Naive thymus-derived CD8-positive, alpha-beta T cell (primary cell): ENCODE results near the gene CPT2. TPM values are rescaled to one million over a fixed set of nuclear protein-coding genes. Genes with fewer than 3 reads are reported as not detected.
"Not testable (repeated sequence)": the region's sequence is repeated elsewhere in the genome, so short reads cannot be mapped to it uniquely, and the experiment has no call there.

Experiments
- ATAC-seq, 2 donors: fragments of 150-1000 bp; cut with Tn5 transposase in 1 of 2; sonication (Bioruptor Pico), chemical (Tn5 transposase) in 1 of 2; 1 replicate in 1 of 2; 2 replicates in 1 of 2; pipeline ENCODE4 v1.10.0; 2021; ENCODE audit warnings: mild to moderate bottlenecking in 2 of 2, moderate library complexity in 2 of 2
- POLR2A ChIA-PET: fragments of 350-600 bp; sonication (Branson Sonifier 250); formaldehyde crosslinking; loops from one replicate; lab custom pipeline; 2021; ENCODE audit warnings: antibody characterized with exemption; lab: Charles Lee
- DNase-seq, 10 donors: peaks; one replicate each; pipeline versions ENCODE4 v3.0.0 to v3.0.0-alpha.2; 2020 to 2022
- H3K27ac Mint-ChIP-seq, 10 donors: one replicate each; pipeline ENCODE4 v1.8.0; 2020 to 2022; ENCODE audit warnings: mild to moderate bottlenecking in 10 of 10, mixed read lengths in 10 of 10, moderate library complexity in 4 of 10, inconsistent platforms in 1 of 10
- H3K27me3 Mint-ChIP-seq, 5 donors: one replicate each; pipeline ENCODE4 v1.8.0; 2021 to 2022; ENCODE audit warnings: mixed read lengths in 5 of 5
- H3K36me3 Mint-ChIP-seq, 3 donors: one replicate each; pipeline ENCODE4 v1.8.0; 2020 to 2022; ENCODE audit warnings: mixed read lengths in 3 of 3, mild to moderate bottlenecking in 2 of 3, inconsistent platforms in 1 of 3
- H3K4me1 Mint-ChIP-seq, 4 donors: one replicate each; pipeline ENCODE4 v1.8.0; 2021 to 2022; ENCODE audit warnings: mixed read lengths in 4 of 4
- H3K4me3 Mint-ChIP-seq, 10 donors: one replicate each; pipeline ENCODE4 v1.8.0; 2020 to 2022; ENCODE audit warnings: mild to moderate bottlenecking in 10 of 10, mixed read lengths in 10 of 10, moderate library complexity in 6 of 10, inconsistent platforms in 1 of 10
- H3K9me3 Mint-ChIP-seq, 9 donors: one replicate each; pipeline ENCODE4 v1.8.0; 2020 to 2022; ENCODE audit warnings: mixed read lengths in 9 of 9, mild to moderate bottlenecking in 3 of 9, inconsistent platforms in 1 of 9, moderate library complexity in 1 of 9
- polyA plus RNA-seq, 3 donors: library from polyadenylated mRNA; unstranded; fragments of 300-500 nt; fragmentation: Illumina TruSeq; gene quantifications; one replicate each; pipeline ENCODE4 v1.2.3, GENCODE V29; 2021
- total RNA-seq, 8 experiments: library from RNA in 2 of 8; stranded (reverse) in 2 of 8; gene quantifications; one replicate each; pipeline ENCODE4 v1.2.3 and lab custom pipeline; 2021 to 2026

Gene CPT2
- total and polyA plus RNA-seq, 5 experiments from 2014 or later = 15.2 to 24.2 (median 23.1) TPM

DNA sequence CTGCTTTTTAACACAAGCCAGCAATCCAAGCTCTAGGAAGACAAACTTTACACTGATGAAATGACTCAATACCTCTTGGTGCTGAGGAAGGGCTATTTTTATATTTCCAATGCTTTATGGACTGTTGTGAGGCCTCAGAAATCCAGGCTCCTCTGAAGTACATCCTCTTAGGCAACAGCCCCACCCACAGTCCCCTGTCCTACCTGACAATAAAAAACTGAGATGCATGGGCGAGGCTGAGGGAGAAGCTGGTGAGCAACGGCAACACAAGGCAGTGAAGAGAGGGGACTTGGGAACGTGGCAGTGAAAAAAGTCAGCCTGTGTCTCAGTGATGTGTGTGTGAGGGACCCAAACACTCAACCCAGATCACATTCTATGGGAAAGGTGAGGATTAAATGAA is 10.1 kb upstream of the CPT2 start:
- Mint-ChIP-seq H3K4me1 (no peaks in the 10 kb centered on the region), H3K9me3 (no peaks in the 10 kb centered on the region), H3K27me3 (peaks cover 0 to 10% (median 3%) of the 10 kb centered on the region in 5 donors), H3K36me3 (no peaks in the 10 kb centered on the region), H3K27ac (no peak overlapping the region), H3K4me3 (no peak overlapping the region)
- DNase-seq (no peak), ATAC-seq (no peak)
- POLR2A ChIA-PET = interaction anchor here (1.2 kb wide), 1 partner anchor 9 kb away, joined by 3 read pairs; no protein-coding TSS in a partner anchor

DNA sequence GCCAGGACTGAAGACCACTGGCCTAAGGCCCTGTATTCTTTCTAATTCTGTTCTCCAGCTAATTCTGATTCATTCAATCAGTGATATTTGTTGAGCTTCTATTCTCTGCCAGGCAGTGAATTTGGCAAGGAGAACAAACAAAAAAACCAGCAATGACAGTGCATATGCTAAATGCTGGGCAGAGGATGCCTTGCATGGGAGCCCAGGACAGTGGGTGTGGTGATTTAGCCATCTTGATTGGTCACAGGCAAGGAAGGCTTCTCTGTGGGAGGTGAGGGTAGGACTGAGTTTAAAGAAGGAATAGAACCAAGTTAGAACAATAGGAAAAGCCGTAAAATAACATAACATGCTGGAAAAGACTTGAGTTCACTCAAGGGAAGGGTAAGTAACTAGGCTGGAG is 9.2 kb upstream of the CPT2 start:
- ATAC-seq = no peak
- Mint-ChIP-seq H3K4me3 (no peak overlapping the region), H3K4me1 (no peaks in the 10 kb centered on the region), H3K9me3 (no peaks in the 10 kb centered on the region), H3K27me3 (peaks cover 0 to 10% (median 3%) of the 10 kb centered on the region in 5 donors), H3K36me3 (no peaks in the 10 kb centered on the region), H3K27ac (no peak overlapping the region)
- DNase-seq = no peak
- POLR2A ChIA-PET = interaction anchor here (1.2 kb wide), 1 partner anchor 9 kb away, joined by 3 read pairs; no protein-coding TSS in a partner anchor

DNA sequence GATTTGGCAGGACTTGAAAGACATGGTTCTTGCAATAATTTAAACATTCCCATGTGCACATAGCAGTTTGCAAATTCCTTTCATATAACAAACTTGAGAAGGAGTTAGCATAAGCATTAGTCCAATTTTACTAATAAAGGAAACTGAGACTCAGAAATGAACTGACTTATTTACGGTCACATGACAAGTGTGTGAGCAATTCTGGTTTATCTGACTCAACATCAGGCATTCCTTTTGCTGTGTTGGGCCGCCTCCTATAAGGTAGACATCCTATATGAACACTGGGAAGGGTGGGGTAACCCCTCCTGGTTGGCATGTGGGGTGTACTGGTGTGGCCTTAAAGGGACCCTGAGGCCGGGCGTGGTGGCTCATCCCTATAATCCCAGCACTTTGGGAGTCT is 8.5 kb upstream of the CPT2 start:
- H3K27ac Mint-ChIP-seq = no peak overlapping the region
- H3K4me3 Mint-ChIP-seq = no peak overlapping the region

DNA sequence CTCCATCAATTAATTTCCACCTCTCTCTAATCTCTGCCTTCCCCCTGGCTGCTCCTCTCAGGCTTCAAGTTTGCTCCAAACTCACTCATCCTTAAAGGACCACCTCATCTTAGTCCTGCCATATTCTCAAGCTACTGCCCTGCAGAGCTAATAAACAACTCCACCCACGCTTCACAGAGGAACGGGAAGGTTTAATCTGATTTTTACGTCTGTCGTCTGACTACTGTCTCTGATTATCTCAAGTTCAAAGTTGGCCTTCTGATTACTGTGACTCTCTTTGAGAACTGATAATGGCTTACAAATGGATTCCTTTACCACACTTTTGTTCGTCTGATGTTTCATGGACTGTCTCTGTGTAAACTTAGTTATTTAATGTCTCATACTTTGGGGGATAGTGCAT is 7.6 kb upstream of the CPT2 start:
- Mint-ChIP-seq H3K4me1 (peaks cover 0 to 1% (median 0%) of the 10 kb centered on the region in 4 donors), H3K4me3 (no peak overlapping the region), H3K27me3 (peaks cover 0 to 10% (median 3%) of the 10 kb centered on the region in 5 donors), H3K9me3 (no peaks in the 10 kb centered on the region), H3K27ac (no peak overlapping the region), H3K36me3 (no peaks in the 10 kb centered on the region)
- POLR2A ChIA-PET = no interaction called here
- no peak for DNase-seq
- no peak for ATAC-seq

More for the DNA sequence above, 8.5 kb upstream of the CPT2 start:
- peaks cover 0 to 10% (median 3%) of the 10 kb centered on the region in 5 donors for H3K27me3 Mint-ChIP-seq
- DNase-seq (no peak), ATAC-seq (no peak)
- POLR2A ChIA-PET = no interaction called here
- no peaks in the 10 kb centered on the region for H3K36me3 Mint-ChIP-seq
- no peaks in the 10 kb centered on the region for H3K4me1 Mint-ChIP-seq
- H3K9me3 Mint-ChIP-seq = no peaks in the 10 kb centered on the region

DNA sequence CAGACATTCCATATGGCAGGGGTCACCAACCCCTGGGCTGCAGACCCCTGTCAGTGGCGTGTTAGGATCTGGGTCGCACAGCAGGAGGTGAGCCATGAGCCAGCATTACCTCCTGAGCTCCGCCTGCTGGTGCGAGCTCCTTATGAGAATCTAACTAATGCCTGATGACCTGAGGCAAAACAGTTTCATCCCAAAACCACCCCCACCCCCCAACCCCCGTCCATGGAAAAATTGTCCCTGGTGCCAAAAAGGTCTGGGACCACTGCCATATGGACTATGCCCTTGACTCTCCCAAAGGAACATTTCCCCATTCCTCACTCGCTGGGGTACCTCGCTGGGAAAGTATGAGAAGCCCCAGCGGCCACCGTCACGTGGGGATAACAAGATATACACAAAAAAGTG is 6.4 kb upstream of the CPT2 start:
- Mint-ChIP-seq H3K27me3 (peaks cover 0 to 10% (median 3%) of the 10 kb centered on the region in 5 donors), H3K36me3 (no peaks in the 10 kb centered on the region), H3K4me1 (peaks cover 0 to 1% (median 0%) of the 10 kb centered on the region in 4 donors), H3K4me3 (no peak overlapping the region), H3K9me3 (no peaks in the 10 kb centered on the region), H3K27ac (peak overlapping the region in 1 of 10 donors; percentile 33)
- DNase-seq (no peak), ATAC-seq (no peak)
- POLR2A ChIA-PET = no interaction called here

DNA sequence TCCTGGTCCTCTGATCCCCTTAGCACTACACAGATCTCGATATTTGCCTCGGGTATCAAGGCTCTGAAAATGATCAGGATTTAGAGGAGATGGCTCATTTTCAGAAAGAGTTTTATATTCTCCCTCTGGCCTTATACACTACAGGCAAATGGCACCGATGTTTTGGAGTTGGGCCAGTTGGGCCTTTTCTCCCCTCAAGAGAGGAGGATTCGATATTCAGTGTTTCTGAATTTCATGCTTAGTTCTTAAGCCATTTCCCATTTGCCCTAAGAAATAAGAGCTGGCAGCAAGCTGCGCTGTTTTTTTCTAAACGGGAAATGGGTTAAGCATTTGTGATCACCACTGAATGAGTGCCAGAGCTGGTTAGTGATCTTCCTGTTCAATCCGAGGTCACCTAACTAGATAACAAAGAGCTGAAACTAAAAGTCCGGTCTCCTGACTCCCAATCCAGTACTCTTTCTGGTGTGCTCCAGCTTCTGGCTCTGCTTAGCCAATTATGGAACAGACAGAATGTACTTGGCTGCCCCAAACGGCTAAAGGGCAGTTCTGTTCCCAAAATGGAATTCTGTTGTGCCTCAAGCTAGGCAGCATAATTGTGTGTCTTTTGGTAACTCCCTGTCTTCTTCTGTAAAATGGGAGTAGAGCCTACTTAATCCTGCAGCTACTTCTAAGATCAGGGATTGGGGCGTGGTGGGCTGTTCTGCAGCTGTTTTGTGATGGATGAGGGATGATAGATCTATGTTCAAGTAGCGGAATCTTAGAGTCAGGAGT is 1.2 kb upstream of the CPT2 start:
- Mint-ChIP-seq H3K27ac (peak overlapping the region in 9 of 10 donors; percentile 32 to 100 (median 94)), H3K9me3 (no peaks in the 10 kb centered on the region), H3K4me1 (peaks cover 17 to 37% (median 35%) of the 10 kb centered on the region in 4 donors), H3K4me3 (peak overlapping the region in 9 of 10 donors; percentile 39 to 96 (median 91)), H3K27me3 (no peaks in the 10 kb centered on the region), H3K36me3 (no peaks in the 10 kb centered on the region)
- POLR2A ChIA-PET = interaction anchor here (0.8 to 2.2 kb wide), 6 partner anchors 9 to 131 kb away, joined by 3 to 12 read pairs (median 3); partner anchors contain the start of gene CZIB
- no peak for ATAC-seq
- DNase-seq = no peak

DNA sequence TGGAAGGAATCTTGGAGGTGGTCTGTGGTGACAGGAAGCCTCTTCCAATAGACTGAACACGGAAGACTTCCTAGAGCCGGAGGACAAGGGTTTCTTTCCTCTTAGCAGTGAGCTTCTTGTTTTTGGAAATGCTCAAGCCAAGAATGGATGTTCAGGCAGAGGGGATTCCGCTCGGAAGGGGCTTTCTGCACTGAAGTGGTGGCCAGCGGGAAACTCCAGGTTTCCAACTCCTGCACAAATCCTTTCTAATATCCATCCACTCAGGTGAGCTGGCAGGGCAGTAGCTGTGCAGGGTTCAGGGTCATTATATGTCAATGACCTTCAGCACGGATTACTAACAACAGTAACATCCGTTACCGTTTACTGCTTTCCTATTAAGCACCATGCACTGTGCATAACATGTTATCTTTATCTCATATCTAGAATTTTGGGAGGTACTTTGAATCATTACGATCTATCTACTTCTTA is 573 bp upstream of the CPT2 start:
- ATAC-seq (peak; percentile 30 to 44), DNase-seq (peak in 1 of 10 donors; percentile 4)
- POLR2A ChIA-PET = interaction anchor here (0.6 to 2.2 kb wide), 7 partner anchors 9 to 130 kb away, joined by 3 to 12 read pairs (median 3); partner anchors contain the start of gene CZIB
- peaks cover 17 to 37% (median 37%) of the 10 kb centered on the region in 4 donors for H3K4me1 Mint-ChIP-seq
- H3K9me3 Mint-ChIP-seq = no peaks in the 10 kb centered on the region
- peaks cover 0 to 5% (median 3%) of the 10 kb centered on the region in 3 donors for H3K36me3 Mint-ChIP-seq
- H3K27me3 Mint-ChIP-seq = no peaks in the 10 kb centered on the region
- H3K4me3 Mint-ChIP-seq = peak overlapping the region; percentile 86 to 96 (median 92)
- peak overlapping the region; percentile 94 to 100 (median 96) for H3K27ac Mint-ChIP-seq

DNA sequence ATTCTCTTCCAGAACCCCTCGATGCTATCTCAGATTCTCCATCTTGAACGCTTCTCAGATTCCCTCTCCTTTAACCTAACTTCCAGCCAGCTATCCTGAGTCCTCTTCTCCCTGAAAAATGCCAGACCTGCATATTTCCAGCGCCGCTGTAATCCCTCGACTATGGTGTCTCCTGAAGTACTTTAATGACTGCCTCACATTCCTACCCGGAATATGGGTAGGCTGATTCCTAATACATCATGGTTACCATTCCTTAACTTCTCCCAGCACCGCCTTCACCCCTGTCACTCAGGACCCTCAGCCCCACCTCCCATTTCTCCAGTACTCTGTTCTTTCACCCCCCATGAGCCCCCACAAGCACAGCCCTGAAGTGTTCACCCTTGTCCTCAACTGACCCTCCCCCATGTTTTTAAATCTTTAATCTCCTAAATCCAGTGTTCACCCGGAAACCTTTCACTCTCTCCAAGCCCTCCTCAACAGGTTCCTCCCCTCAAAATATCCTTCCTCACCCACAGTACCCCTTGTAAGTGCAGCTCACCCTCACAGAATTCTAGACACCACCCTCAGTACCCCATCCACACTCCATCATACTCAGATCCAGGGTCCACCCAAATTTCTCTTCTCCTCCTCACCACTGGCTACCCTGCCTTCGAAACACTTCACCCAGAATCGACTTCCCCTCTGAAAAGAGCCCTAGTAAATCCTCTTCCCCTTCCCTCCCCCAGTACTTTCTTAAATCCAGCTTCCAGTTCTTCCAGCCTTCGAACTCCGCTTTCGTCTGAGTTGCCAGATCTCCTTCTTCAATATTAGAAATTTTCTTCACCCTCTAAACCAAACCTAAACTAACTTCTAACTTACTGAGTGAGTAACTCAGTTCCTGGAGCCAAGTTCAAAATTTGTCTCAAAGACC is 922 bp downstream of the CPT2 start:
- H3K36me3 Mint-ChIP-seq = peaks cover 0 to 18% (median 8%) of the 10 kb centered on the region in 3 donors
- H3K9me3 Mint-ChIP-seq = no peaks in the 10 kb centered on the region
- peaks cover 18 to 41% (median 40%) of the 10 kb centered on the region in 4 donors for H3K4me1 Mint-ChIP-seq
- H3K27me3 Mint-ChIP-seq = no peaks in the 10 kb centered on the region
- H3K4me3 Mint-ChIP-seq = peak overlapping the region; percentile 88 to 97 (median 96)
- DNase-seq (no peak), ATAC-seq (no peak)
- POLR2A ChIA-PET = interaction anchor here (1.1 to 2.4 kb wide), 5 partner anchors 16 to 23 kb away, joined by 3 to 11 read pairs (median 4); partner anchors contain the start of gene CZIB
- peak overlapping the region; percentile 94 to 100 (median 99) for H3K27ac Mint-ChIP-seq

DNA sequence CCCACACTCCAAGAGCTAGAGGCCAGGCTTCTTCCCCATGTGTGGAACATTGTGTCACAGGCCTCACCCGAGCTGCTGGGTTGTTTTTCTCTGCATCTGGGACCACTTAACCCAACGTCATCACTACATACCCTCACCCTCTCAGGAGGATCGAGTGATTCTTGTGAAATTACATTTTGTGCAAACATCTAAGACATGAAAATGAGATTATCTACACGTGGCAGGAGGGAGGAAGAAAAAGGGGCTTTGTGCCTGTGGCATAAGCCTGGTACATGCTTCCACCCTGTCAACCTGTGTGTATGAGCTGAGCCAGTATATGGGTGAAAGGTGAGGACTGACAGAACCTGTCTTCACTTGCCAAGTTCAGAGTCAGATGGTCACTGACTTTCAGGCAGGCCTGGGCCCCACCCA is 1.6 kb downstream of the CPT2 start:
- DNase-seq (no peak), ATAC-seq (no peak)
- POLR2A ChIA-PET = interaction anchor here (1.1 to 2.4 kb wide), 5 partner anchors 15 to 22 kb away, joined by 3 to 11 read pairs (median 4); partner anchors contain the start of gene CZIB
- H3K27ac Mint-ChIP-seq = peak overlapping the region; percentile 94 to 100 (median 99)
- H3K9me3 Mint-ChIP-seq = peaks cover 0 to under 1% (median 0%) of the 10 kb centered on the region in 9 donors
- no peaks in the 10 kb centered on the region for H3K27me3 Mint-ChIP-seq
- H3K36me3 Mint-ChIP-seq = peaks cover 2 to 25% (median 15%) of the 10 kb centered on the region in 3 donors
- peaks cover 20 to 47% (median 46%) of the 10 kb centered on the region in 4 donors for H3K4me1 Mint-ChIP-seq
- H3K4me3 Mint-ChIP-seq = peak overlapping the region; percentile 88 to 97 (median 96)

DNA sequence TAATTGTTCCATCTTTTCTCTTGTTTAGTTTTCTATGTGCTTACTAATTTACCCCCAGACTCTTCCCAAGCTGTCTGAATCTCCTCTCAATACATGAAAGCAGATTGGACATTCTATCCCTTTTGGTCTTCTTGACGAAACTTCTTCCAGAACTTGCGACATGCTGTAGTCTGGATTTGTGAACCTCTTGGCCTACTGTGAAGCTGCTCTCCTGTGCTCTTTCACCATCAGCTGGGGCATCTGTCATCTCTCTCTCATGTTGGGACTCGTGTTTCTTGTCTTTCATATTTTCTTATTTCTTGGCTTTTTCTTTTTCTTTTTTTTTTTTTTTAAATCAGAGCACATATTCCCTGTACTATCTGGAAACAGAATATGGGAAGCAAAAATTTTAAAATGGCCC is 6.8 kb downstream of the CPT2 start:
- Mint-ChIP-seq H3K4me1 (peaks cover 20 to 38% (median 34%) of the 10 kb centered on the region in 4 donors), H3K27ac (peak overlapping the region in 3 of 10 donors; percentile 42 to 76 (median 45)), H3K9me3 (peaks cover 0 to 23% (median 13%) of the 10 kb centered on the region in 9 donors), H3K27me3 (no peaks in the 10 kb centered on the region), H3K36me3 (peaks cover 37 to 74% (median 56%) of the 10 kb centered on the region in 3 donors), H3K4me3 (no peak overlapping the region)
- ATAC-seq = no peak
- POLR2A ChIA-PET = no interaction called here
- no peak for DNase-seq

DNA sequence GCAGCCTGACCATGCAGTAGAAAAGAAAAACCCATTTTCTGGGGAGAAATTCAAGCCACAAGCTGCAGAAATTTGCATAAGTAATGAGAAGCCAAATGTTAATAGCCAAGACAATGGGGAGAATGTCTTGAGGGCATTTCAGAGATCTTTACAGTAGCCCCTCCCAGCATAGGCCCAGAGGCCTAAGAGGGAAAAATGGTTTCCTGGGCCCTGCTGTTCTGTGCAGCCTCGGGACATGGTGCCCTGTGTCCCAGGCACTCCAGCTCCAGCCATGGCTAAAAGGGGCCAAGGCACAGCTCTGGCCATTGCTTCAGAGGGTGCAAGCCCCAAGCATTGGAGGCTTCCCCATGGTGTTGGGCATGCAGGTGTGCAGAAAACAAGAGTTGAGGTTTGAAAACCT is 8.9 kb downstream of the CPT2 start:
- not testable (repeated sequence) for H3K27me3 Mint-ChIP-seq, DNase-seq, H3K27ac Mint-ChIP-seq, H3K4me3 Mint-ChIP-seq, ATAC-seq
- H3K4me1 Mint-ChIP-seq = peaks cover 14 to 28% (median 22%) of the 10 kb centered on the region in 4 donors
- POLR2A ChIA-PET = interaction anchor here (0.6 kb wide), 1 partner anchor 184 kb away, joined by 4 read pairs; no protein-coding TSS in a partner anchor
- peaks cover 44 to 93% (median 74%) of the 10 kb centered on the region in 3 donors for H3K36me3 Mint-ChIP-seq
- H3K9me3 Mint-ChIP-seq = peaks cover 0 to 23% (median 13%) of the 10 kb centered on the region in 9 donors
